Measurements from ENCODE around the gene TAS1R1. TPM values are rescaled to one million over a fixed set of nuclear protein-coding genes. Genes with fewer than 3 reads are reported as not detected.

TAS1R1 gene
- polyA plus RNA-seq, 1 donor from 2014 or later, result not detected

GRCh38 chr1:6569033-6569432 lies 13.9 kb downstream of the TAS1R1 start:
- Histone ChIP-seq H3K9me3 (ENCODE audit: low read length) (no peaks in the 10 kb centered on the region), H3K4me3 (ENCODE audit: low read length) (no peak overlapping the region), H3K79me2 (replicated peaks; ENCODE audit: insufficient read depth, low read length) (no peaks in the 10 kb centered on the region), H3K9ac (ENCODE audit: low read length) (no peak overlapping the region), H3K4me2 (ENCODE audit: low read length) (no peak overlapping the region), H4K20me1 (ENCODE audit: insufficient read depth) (no peaks in the 10 kb centered on the region), H2AFZ (ENCODE audit: low read depth, low read length) (no peak overlapping the region), H3K27me3 (ENCODE audit: insufficient read depth, low read depth, low read length) (no peaks in the 10 kb centered on the region), H3K36me3 (ENCODE audit: insufficient read depth, low read length) (no peaks in the 10 kb centered on the region), H3F3A (ENCODE audit: insufficient read depth, low read length, poor library complexity, severe bottlenecking) (no peaks in the 10 kb centered on the region), H3K27ac (ENCODE audit: low read length) (no peak overlapping the region), H3K9me2 (ENCODE audit: insufficient read depth, low read length) (no peaks in the 10 kb centered on the region)
- no peak for TF ChIP-seq POLR2AphosphoS5 (IDR thresholded peaks at IDR 0.05)
- TF ChIP-seq RAD21 (conservative IDR thresholded peaks at IDR 0.05), result no peak
- no peak for TF ChIP-seq MXI1 (conservative IDR thresholded peaks at IDR 0.05; ENCODE audit: poor library complexity, severe bottlenecking)
- no peak for TF ChIP-seq EZH2 (IDR thresholded peaks at IDR 0.05; ENCODE audit: borderline replicate concordance, insufficient read depth, low read length, poor library complexity, severe bottlenecking)
- no peak for TF ChIP-seq EP300 (conservative IDR thresholded peaks at IDR 0.05; ENCODE audit: poor library complexity, severe bottlenecking)
- no peak for TF ChIP-seq CTCF (IDR thresholded peaks at IDR 0.05; ENCODE audit: poor library complexity, severe bottlenecking)

GRCh38 chr1:6570100-6570499 lies 15.0 kb downstream of the TAS1R1 start:
- H2AFZ ChIP-seq (ENCODE audit: low read depth, low read length), result no peak overlapping the region
- H3K9ac ChIP-seq (ENCODE audit: low read length), result no peak overlapping the region
- H3F3A ChIP-seq (ENCODE audit: insufficient read depth, low read length, poor library complexity, severe bottlenecking), result no peaks in the 10 kb centered on the region
- no peaks in the 10 kb centered on the region for H3K79me2 ChIP-seq (replicated peaks; ENCODE audit: insufficient read depth, low read length)
- no peak overlapping the region for H3K4me2 ChIP-seq (ENCODE audit: low read length)
- H3K9me2 ChIP-seq (ENCODE audit: insufficient read depth, low read length), result no peaks in the 10 kb centered on the region
- H4K20me1 ChIP-seq (ENCODE audit: insufficient read depth), result no peaks in the 10 kb centered on the region
- no peak overlapping the region for H3K4me3 ChIP-seq (ENCODE audit: low read length)
- H3K36me3 ChIP-seq (ENCODE audit: insufficient read depth, low read length), result no peaks in the 10 kb centered on the region
- no peak overlapping the region for H3K27ac ChIP-seq (ENCODE audit: low read length)
- no peaks in the 10 kb centered on the region for H3K27me3 ChIP-seq (ENCODE audit: insufficient read depth, low read depth, low read length)
- H3K9me3 ChIP-seq (ENCODE audit: low read length), result no peaks in the 10 kb centered on the region
- TF ChIP-seq SMC3 (conservative IDR thresholded peaks at IDR 0.05; ENCODE audit: poor library complexity) (no peak), RAD21 (conservative IDR thresholded peaks at IDR 0.05) (no peak), POLR2AphosphoS5 (IDR thresholded peaks at IDR 0.05) (no peak), CTCF (IDR thresholded peaks at IDR 0.05; ENCODE audit: poor library complexity, severe bottlenecking) (no peak), MXI1 (conservative IDR thresholded peaks at IDR 0.05; ENCODE audit: poor library complexity, severe bottlenecking) (no peak), EP300 (conservative IDR thresholded peaks at IDR 0.05; ENCODE audit: poor library complexity, severe bottlenecking) (no peak), REST (IDR thresholded peaks at IDR 0.05; ENCODE audit: borderline replicate concordance) (no peak), EZH2 (IDR thresholded peaks at IDR 0.05; ENCODE audit: borderline replicate concordance, insufficient read depth, low read length, poor library complexity, severe bottlenecking) (no peak), TAF1 (IDR thresholded peaks at IDR 0.05; ENCODE audit: low read depth) (no peak)

All from neural cell (in vitro differentiated cells).